Progenitor cell of endocrine pancreas (in vitro differentiated cells): ENCODE data around the gene SEC24A. TPM values are rescaled to one million over a fixed set of nuclear protein-coding genes. Genes with fewer than 3 reads are reported as not detected.
"Not testable (repeated sequence)": the region's sequence is repeated elsewhere in the genome, so short reads cannot be mapped to it uniquely, and the experiment has no call there.

Experiments
- DNase-seq: peaks from one replicate; pipeline ENCODE4 v3.0.0; 2021; ENCODE audit warnings: low spot score; ENCODE audit not compliant: unreplicated experiment
- H3K27ac Mint-ChIP-seq: 2 replicates; pipeline ENCODE4 v1.8.0; 2021; ENCODE audit warnings: mild to moderate bottlenecking, moderate library complexity, mixed read lengths
- H3K27me3 Mint-ChIP-seq: 2 replicates; pipeline ENCODE4 v1.8.0; 2021; ENCODE audit warnings: mixed read lengths
- H3K36me3 Mint-ChIP-seq: 2 replicates; pipeline ENCODE4 v1.8.0; 2022; ENCODE audit warnings: mixed read lengths; ENCODE audit not compliant: insufficient read depth
- H3K4me1 Mint-ChIP-seq: 2 replicates; pipeline ENCODE4 v1.8.0; 2021; ENCODE audit warnings: low read depth, mixed read lengths
- H3K4me3 Mint-ChIP-seq: 2 replicates; pipeline ENCODE4 v1.8.0; 2021; ENCODE audit warnings: low read depth, mild to moderate bottlenecking, moderate library complexity, mixed read lengths
- H3K9me3 Mint-ChIP-seq: 2 replicates; pipeline ENCODE4 v1.8.0; 2021; ENCODE audit warnings: low read depth, mixed read lengths
- total RNA-seq: library from RNA; stranded (reverse); gene quantifications from 2 replicates; pipeline ENCODE4 v1.2.1, GENCODE V29; 2021
- TF ChIP-seq, protein P1 (sequence below): fragments of 200-600 bp; sonication (generic); IDR thresholded peaks from one replicate; pipeline ENCODE4 v1.5.0; 2021; ENCODE audit warnings: antibody characterized with exemption, mild to moderate bottlenecking; ENCODE audit not compliant: unreplicated experiment

SEC24A gene
- total RNA-seq, 1 donor from 2014 or later, result 27.0 TPM

DNA sequence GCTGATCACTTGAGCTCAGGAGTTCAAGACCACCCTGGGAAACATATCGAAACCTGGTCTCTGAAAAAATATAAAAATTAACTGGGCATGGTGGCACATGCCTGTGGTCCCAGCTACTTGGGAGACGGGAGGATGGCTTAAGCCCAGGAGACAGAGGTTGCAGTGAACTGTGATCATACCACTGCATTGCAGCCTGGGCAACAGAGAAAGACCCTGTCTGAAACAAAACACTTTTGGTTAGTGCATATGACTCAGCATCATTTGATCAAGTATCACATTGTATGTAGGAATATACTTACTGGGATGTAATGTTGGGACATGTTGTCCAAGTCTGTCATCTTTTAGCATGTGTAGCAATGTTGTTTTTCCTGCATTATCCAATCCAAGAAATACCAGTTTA is 28.0 kb upstream of the SEC24A start:
- Mint-ChIP-seq H3K4me3 (no peak overlapping the region), H3K9me3 (no peaks in the 10 kb centered on the region), H3K36me3 (peaks cover 23% of the 10 kb centered on the region), H3K27ac (no peak overlapping the region), H3K4me1 (peaks cover 9% of the 10 kb centered on the region), H3K27me3 (no peaks in the 10 kb centered on the region)
- TF ChIP-seq, protein P1, sequence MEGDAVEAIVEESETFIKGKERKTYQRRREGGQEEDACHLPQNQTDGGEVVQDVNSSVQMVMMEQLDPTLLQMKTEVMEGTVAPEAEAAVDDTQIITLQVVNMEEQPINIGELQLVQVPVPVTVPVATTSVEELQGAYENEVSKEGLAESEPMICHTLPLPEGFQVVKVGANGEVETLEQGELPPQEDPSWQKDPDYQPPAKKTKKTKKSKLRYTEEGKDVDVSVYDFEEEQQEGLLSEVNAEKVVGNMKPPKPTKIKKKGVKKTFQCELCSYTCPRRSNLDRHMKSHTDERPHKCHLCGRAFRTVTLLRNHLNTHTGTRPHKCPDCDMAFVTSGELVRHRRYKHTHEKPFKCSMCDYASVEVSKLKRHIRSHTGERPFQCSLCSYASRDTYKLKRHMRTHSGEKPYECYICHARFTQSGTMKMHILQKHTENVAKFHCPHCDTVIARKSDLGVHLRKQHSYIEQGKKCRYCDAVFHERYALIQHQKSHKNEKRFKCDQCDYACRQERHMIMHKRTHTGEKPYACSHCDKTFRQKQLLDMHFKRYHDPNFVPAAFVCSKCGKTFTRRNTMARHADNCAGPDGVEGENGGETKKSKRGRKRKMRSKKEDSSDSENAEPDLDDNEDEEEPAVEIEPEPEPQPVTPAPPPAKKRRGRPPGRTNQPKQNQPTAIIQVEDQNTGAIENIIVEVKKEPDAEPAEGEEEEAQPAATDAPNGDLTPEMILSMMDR, result no peak
- no peak for DNase-seq

DNA sequence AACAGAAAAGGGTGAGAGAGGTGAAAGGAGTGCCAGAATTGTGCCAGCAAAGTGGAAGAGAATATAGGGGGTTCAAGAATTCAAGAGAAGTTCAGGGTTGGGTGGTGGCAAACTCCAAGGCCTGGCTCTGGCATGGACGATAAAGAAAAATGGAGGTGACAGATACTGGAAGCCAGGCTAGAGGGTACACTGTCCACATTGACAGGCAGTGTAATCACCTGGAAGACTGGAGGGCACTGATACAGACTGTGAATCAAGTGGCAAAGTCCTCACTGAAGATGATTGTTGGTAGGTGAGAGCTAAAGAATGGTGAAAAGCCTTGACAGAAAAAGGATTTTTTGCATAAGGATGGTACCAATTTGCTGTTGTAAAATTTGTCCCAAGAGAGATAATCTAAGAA is 23.0 kb upstream of the SEC24A start:
- H3K4me1 Mint-ChIP-seq, result peaks cover 15% of the 10 kb centered on the region
- peak overlapping the region; percentile 65 for H3K27ac Mint-ChIP-seq
- TF ChIP-seq, protein P1, result no peak
- H3K4me3 Mint-ChIP-seq, result no peak overlapping the region
- no peaks in the 10 kb centered on the region for H3K27me3 Mint-ChIP-seq
- peaks cover 4% of the 10 kb centered on the region for H3K36me3 Mint-ChIP-seq
- no peak for DNase-seq
- no peaks in the 10 kb centered on the region for H3K9me3 Mint-ChIP-seq

- Mint-ChIP-seq H3K9me3 (no peaks in the 10 kb centered on the region), H3K27ac (peak overlapping the region; percentile 87), H3K27me3 (no peaks in the 10 kb centered on the region), H3K4me3 (no peak overlapping the region), H3K4me1 (peaks cover 15% of the 10 kb centered on the region), H3K36me3 (peaks cover 4% of the 10 kb centered on the region)
- TF ChIP-seq, protein P1, result no peak
- no peak for DNase-seq
Measured at GRCh38 chr5:134626369-134627014, 22.1 kb upstream of the SEC24A start.

DNA sequence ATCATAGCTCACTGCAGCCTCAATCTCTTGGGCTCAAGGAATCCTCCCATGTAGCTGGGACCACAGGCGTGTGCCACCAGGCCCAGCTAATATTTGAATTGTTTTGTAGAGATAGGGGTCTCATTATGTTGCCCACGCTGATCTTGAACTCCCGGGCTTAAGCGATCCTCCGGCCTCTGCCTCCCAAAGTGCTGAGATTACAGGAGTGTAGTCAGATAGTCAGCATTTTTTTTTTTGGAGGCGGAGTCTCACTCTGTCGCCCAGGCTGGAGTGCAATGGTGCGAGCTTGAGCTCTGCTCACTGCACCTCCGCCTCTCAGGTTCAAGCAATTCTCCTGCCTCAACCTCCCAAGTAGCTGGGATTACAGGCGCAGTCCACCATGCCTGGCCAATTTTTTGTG is 14.4 kb upstream of the SEC24A start:
- no peaks in the 10 kb centered on the region for H3K27me3 Mint-ChIP-seq
- H3K4me1 Mint-ChIP-seq, result peaks cover 22% of the 10 kb centered on the region
- H3K4me3 Mint-ChIP-seq, result no peak overlapping the region
- no peak overlapping the region for H3K27ac Mint-ChIP-seq
- H3K36me3 Mint-ChIP-seq, result no peaks in the 10 kb centered on the region
- H3K9me3 Mint-ChIP-seq, result no peaks in the 10 kb centered on the region
- DNase-seq, result no peak
- TF ChIP-seq, protein P1, result no peak

DNA sequence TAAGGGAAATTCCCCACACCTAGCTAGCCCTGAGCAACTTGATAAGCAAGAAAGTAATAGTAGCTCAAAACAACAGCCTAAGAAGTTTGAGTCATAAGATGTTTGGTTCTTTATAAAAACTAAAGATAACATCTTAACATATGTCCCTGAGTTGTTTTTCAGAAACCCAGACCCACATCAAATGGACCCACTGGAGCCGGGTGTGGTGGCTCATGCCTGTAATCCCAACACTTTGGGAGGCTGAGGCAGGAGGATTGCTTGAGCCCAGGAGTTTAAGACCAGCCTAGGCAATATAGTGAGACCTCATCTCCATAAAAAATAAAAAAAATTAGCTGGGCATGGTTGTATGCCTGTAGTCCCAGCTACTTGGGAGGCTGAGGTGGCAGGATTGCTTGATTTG is 13.2 kb upstream of the SEC24A start:
- not testable (repeated sequence) for DNase-seq, H3K4me3 Mint-ChIP-seq, H3K27me3 Mint-ChIP-seq, H3K36me3 Mint-ChIP-seq, H3K9me3 Mint-ChIP-seq
- peak overlapping the region; percentile 28 for H3K27ac Mint-ChIP-seq
- H3K4me1 Mint-ChIP-seq, result peaks cover 26% of the 10 kb centered on the region

DNA sequence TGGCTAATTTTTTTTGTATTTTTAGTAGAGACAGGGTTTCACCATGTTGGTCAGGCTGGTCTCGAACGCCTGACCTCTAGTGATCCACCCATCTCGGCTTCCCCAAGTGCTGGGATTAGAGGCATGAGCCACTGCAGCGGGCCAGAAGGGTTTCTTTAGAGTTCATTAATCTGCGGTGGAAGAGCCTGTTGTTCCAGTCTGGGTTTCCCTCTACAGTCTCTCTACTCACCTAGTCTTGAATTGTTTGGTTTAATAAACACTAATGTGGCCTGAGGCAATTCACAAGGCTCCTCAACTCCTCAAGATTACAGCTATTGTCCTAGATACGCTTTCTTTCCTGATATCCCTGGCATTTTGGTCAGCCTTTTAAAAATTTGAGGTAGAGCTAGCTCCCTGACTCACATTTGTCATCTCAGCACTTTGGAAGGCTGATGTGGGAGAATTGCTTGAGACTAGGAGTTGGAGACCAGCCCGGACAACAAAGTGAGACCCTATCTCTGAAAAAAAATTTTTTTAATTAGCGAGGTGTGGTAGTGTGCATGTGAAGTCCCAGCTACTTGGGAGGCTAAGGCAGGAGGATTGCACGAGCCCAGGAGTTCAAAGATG is 11.4 kb upstream of the SEC24A start:
- no peak overlapping the region for H3K4me3 Mint-ChIP-seq
- no peak for DNase-seq
- H3K4me1 Mint-ChIP-seq, result peaks cover 25% of the 10 kb centered on the region
- peak overlapping the region; percentile 90 for H3K27ac Mint-ChIP-seq
- no peaks in the 10 kb centered on the region for H3K36me3 Mint-ChIP-seq
- TF ChIP-seq, protein P1, result no peak
- H3K9me3 Mint-ChIP-seq, result no peaks in the 10 kb centered on the region
- no peaks in the 10 kb centered on the region for H3K27me3 Mint-ChIP-seq
